Ovary (tissue), 9 donors: ENCODE data around the gene CPEB2. TPM values are rescaled to one million over a fixed set of nuclear protein-coding genes. Genes with fewer than 3 reads are reported as not detected.

Experiments used
- DNase-seq, 5 donors: peaks; one replicate each; pipeline ENCODE4 v3.0.0-alpha.2; 2019 to 2020
- H3K27ac ChIP-seq, 2 donors: fragments of 200-600 bp; one replicate each; pipeline versions ENCODE4 v1.5.1 to v1.8.0; 2019 to 2022
- H3K27me3 ChIP-seq: fragments of 200-600 bp; one replicate; pipeline ENCODE4 v1.8.0; 2022
- H3K36me3 ChIP-seq: fragments of 200-600 bp; sonication (generic); one replicate; pipeline ENCODE4 v1.5.1; 2019
- H3K4me1 ChIP-seq: one replicate; pipeline ENCODE4 v1.8.1; 2013; ENCODE audit warnings: mild to moderate bottlenecking, moderate library complexity; ENCODE audit not compliant: insufficient read depth
- H3K4me3 ChIP-seq: fragments of 200-600 bp; sonication (generic); one replicate; pipeline ENCODE4 v1.5.1; 2017
- H3K9me3 ChIP-seq, 2 donors: fragments of 200-600 bp in 1 of 2; sonication (generic) in 1 of 2; one replicate each; pipeline versions ENCODE4 v1.5.1 to v1.8.1; 2013 to 2019; ENCODE audit warnings: mild to moderate bottlenecking in 1 of 2, moderate library complexity in 1 of 2
- CTCF ChIP-seq, 3 donors: fragments of 450-650 bp in 2 of 3; fragments of 200-600 bp in 1 of 3; IDR thresholded peaks; one replicate each; pipeline versions ENCODE4 v1.5.1 to v1.8.0; 2016 to 2022; ENCODE audit warnings: antibody characterized with exemption in 3 of 3, mild to moderate bottlenecking in 1 of 3
- EP300 ChIP-seq: sonication (generic); formaldehyde crosslinking; IDR thresholded peaks from one replicate; pipeline ENCODE4 v1.6.1; 2017; ENCODE audit warnings: antibody characterized with exemption
- POLR2A ChIP-seq: fragments of 450-650 bp; IDR thresholded peaks from one replicate; pipeline ENCODE4 v1.6.1; 2017; ENCODE audit warnings: antibody characterized with exemption, mild to moderate bottlenecking, moderate library complexity
- WGBS, 3 donors: extraction: QIAGEN DNeasy Blood & Tissue Kit in 1 of 3; methylation state at CpG; one replicate each; pipeline versions ENCODE4 v1.1.5 to v1.1.7; 2013 to 2017; 5-methylcytosine and 5-hydroxymethylcytosine counted together
- intact Hi-C, 4 donors: fragments of 100-400 bp; cut with DNase I; formaldehyde crosslinking; loops; one replicate each; pipeline versions ENCODE4 v1.11.0 to v1.15.1; 2022 to 2023
- polyA plus RNA-seq, 2 donors: library from polyadenylated mRNA; stranded (reverse); fragments of 200-250 nt in 1 of 2; fragments of 350-450 nt in 1 of 2; fragmentation: Illumina TruSeq in 1 of 2; extraction: RNeasy Lipid Tissue Mini Kit (QIAGEN cat#74804) in 1 of 2; gene quantifications; one replicate each; pipeline ENCODE4 v1.2.3, GENCODE V29; 2013 to 2014
- total RNA-seq, 7 donors: library from RNA; depleted of rRNA in 2 of 7; stranded (reverse); fragments of >200 nt in 2 of 7; fragmentation: NEBNext Ultra II Directional in 3 of 7; extraction: Animal tissue kit (Norgen Biotek cat#: 25700) in 3 of 7; gene quantifications; one replicate each; pipeline versions ENCODE4 v1.1.0 to v1.2.4, GENCODE V29; 2016 to 2023
- donor health status: DM: no; HTN: no; CAD: no; lungs with moderate emphysema.
- donor health status: DM: no; HTN: no; CAD: no.
- donor health status: Bipolar disorder and iron deficiency.
- donor health status: DM: yes; HTN: yes; CAD: no.
- donor health status: DM: no; HTN: no; CAD: no.
- donor health status: DM: yes; HTN: yes; CAD: no.

Gene CPEB2
- total and polyA plus RNA-seq, 9 donors: 4.4 to 18.6 (median 14.5) TPM

GRCh38 chr4:15002659-15003400, 549 bp downstream of the CPEB2 start:
- Histone ChIP-seq H3K4me3 (peak overlapping the region; percentile 98), H3K36me3 (no peaks in the 10 kb centered on the region), H3K4me1 (no peaks in the 10 kb centered on the region), H3K9me3 (no peaks in the 10 kb centered on the region), H3K27ac (peak overlapping the region; percentile 92 to 100), H3K27me3 (no peaks in the 10 kb centered on the region)
- TF ChIP-seq EP300 (no peak), POLR2A (no peak), CTCF (IDR thresholded peaks at IDR 0.05) (no peak)
- peak; percentile 67 to 79 (median 77) for DNase-seq
- 0 to 1% (median 1%) methylated on average over 54 to 74 of the region's 74 CpGs for WGBS, 3 donors
- intact Hi-C loops: loop anchor here in 3 of 4 donors (2.0 to 10.0 kb wide), 5 partner anchors 142 to 1358 kb away; partner anchors contain the start of gene FBXL5 (in 2 of the 3)

DNA sequence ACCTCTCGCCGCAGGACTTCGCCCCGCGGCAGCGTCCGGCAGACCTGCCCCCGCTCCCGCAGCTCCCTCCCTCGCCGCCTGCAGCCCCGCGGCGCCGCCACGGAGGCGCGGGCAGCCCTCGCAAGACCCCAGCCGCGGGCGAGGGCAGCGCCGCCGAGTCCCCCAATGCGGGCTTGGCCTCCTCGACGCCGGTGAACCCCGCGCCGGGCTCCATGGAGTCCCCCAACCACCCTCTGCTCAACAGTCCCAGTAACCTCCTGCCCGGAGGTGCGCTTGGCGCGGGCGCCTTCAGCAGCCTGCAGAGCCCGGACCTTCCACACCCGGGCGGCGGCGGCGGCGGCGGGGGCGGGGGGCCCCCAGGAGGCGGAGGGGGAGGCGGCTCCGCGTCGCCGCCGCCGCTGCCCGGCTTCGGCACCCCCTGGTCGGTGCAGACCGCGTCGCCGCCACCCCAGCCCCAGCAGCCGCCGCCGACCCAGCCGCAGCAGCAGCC, 1.2 kb downstream of the CPEB2 start:
- TF ChIP-seq EP300 (no peak), CTCF (IDR thresholded peaks at IDR 0.05) (no peak), POLR2A (no peak)
- H3K4me1 ChIP-seq: no peaks in the 10 kb centered on the region
- no peaks in the 10 kb centered on the region for H3K9me3 ChIP-seq
- H3K27me3 ChIP-seq: no peaks in the 10 kb centered on the region
- H3K27ac ChIP-seq: peak overlapping the region; percentile 92 to 100
- intact Hi-C loops: loop anchor here in 3 of 4 donors (2.0 to 10.0 kb wide), 5 partner anchors 141 to 1359 kb away; partner anchors contain the start of gene FBXL5 (in 2 of the 3)
- H3K4me3 ChIP-seq: peak overlapping the region; percentile 98
- no peaks in the 10 kb centered on the region for H3K36me3 ChIP-seq
- WGBS, 3 donors: 0% methylated on average over 29 to 65 of the region's 65 CpGs
- DNase-seq: peak; percentile 57 to 79 (median 69)

DNA sequence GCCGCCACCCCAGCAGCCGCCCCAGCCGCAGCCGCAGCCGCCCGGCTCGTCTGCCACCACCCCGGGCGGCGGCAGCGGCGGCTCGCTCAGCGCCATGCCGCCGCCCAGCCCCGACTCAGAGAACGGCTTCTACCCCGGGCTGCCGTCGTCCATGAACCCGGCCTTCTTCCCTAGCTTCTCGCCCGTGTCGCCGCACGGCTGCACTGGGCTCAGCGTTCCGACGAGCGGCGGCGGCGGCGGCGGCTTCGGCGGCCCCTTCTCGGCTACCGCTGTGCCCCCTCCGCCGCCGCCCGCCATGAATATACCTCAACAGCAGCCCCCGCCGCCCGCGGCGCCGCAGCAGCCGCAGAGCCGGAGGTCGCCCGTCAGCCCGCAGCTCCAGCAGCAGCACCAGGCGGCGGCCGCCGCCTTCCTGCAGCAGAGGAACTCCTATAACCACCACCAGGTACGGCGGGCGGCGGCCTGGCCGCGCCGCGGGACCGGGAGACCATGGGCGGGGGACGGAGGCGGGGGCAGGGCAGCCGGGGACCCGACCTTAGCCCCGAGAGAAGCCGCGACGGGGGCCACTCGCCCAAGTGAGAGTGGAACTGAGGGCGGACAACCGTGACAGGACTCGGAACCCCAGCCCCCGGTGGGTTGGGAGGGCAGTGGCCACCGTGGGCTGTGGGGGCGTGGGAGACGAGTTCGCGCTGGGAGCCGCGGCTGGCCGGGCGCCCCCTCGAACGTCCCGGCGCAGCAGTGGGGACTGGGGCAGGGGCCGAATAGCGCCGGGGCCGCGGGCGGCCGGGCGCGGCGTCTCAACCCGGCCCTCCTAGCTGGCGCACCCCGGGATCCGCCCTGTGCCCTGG, 1.8 kb downstream of the CPEB2 start:
- H3K4me3 ChIP-seq: peak overlapping the region; percentile 98
- H3K36me3 ChIP-seq: no peaks in the 10 kb centered on the region
- no peaks in the 10 kb centered on the region for H3K27me3 ChIP-seq
- TF ChIP-seq CTCF (IDR thresholded peaks at IDR 0.05) (no peak), EP300 (no peak), POLR2A (no peak)
- intact Hi-C loops: loop anchor here in 3 of 4 donors (2.0 to 10.0 kb wide), 5 partner anchors 141 to 1359 kb away; partner anchors contain the start of gene FBXL5 (in 2 of the 3)
- DNase-seq: peak; percentile 33 to 68 (median 58)
- no peaks in the 10 kb centered on the region for H3K4me1 ChIP-seq
- no peaks in the 10 kb centered on the region for H3K9me3 ChIP-seq
- H3K27ac ChIP-seq: peak overlapping the region; percentile 92 to 100
- WGBS, 3 donors: 0 to 1% (median 1%) methylated on average over 52 to 109 of the region's 109 CpGs

DNA sequence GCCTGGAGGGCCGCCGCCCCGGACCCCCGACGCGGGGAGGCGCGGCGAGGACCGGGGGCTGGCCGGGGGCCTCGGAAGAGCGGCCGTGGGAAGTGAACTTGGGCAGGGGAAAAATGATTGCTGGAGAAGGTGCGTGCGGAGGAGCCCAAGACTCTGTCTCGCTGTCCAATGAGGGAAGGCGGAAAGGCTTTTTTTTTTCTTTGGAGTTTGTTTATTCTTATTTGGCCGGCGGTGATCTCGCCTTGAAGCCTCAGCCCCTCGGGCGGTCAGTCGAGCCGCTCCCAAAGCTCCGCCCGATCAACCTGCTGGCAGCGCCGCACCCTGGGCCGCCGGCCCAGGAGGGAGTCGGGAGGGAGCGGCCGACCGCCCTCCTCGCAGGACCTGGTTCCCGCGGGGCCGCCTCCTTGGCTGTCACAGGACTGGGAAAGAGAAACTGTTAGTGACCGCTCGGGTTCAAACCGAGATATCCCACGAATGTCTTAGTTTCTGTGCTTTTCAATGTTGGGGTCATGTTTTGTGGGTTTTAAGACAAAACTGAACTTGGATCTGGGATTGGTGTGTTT, 2.5 kb downstream of the CPEB2 start:
- Histone ChIP-seq H3K4me1 (no peaks in the 10 kb centered on the region), H3K36me3 (no peaks in the 10 kb centered on the region), H3K27me3 (no peaks in the 10 kb centered on the region), H3K9me3 (no peaks in the 10 kb centered on the region), H3K4me3 (peak overlapping the region; percentile 98), H3K27ac (peak overlapping the region; percentile 92 to 100)
- TF ChIP-seq CTCF (IDR thresholded peaks at IDR 0.05): no peak
- no peak for TF ChIP-seq EP300
- peak; percentile 22 for TF ChIP-seq POLR2A
- intact Hi-C loops: loop anchor here in 3 of 4 donors (10.0 kb wide), 4 partner anchors 140 to 1360 kb away; partner anchors contain the start of gene FBXL5 (in 1 of the 3)
- peak; percentile 81 to 86 (median 82) for DNase-seq
- WGBS, 3 donors: 0 to 1% (median 0%) methylated on average over 36 to 43 of the region's 43 CpGs
